HepG2 (cell line): Measurements from ENCODE around the gene IPO13. TPM values are rescaled to one million over a fixed set of nuclear protein-coding genes. Genes with fewer than 3 reads are reported as not detected.

Source experiments
- ATAC-seq: fragments of 200-7000 bp; cut with Tn5 transposase; 3 replicates; pipeline ENCODE4 v1.9.1; 2020; ENCODE audit warnings: mild to moderate bottlenecking, moderate library complexity
- BruUV-seq: library from RNA; stranded (reverse); fragments of 400-500 nt; replicated peaks from 2 replicates; lab custom pipeline; 2021; lab: Mats Ljungman, UMichigan
- CTCF ChIA-PET: fragments of 300-600 bp; formaldehyde crosslinking; extraction: SDS; loops from one replicate; lab custom pipeline; 2021; ENCODE audit warnings: low total read pairs, inconsistent platforms, low intra/inter-chr PET ratio; lab: Yijun Ruan, JAX
- POLR2A ChIA-PET: fragments of 350-600 bp; sonication (Branson Sonifier 250); formaldehyde crosslinking; loops from one replicate; lab custom pipeline; 2020; ENCODE audit warnings: antibody characterized with exemption, inconsistent platforms; lab: Yijun Ruan, JAX
- DNase-seq: peaks from one replicate; pipeline ENCODE4 v3.0.0-alpha.2; 2015; ENCODE audit warnings: low spot score
- FAIRE-seq: peaks from 3 replicates; lab custom pipeline; 2011; peaks lifted over from hg19 to GRCh38; lab: Jason Lieb, UNC
- H2AFZ ChIP-seq: one replicate; pipeline ENCODE4 v1.6.1; 2011; ENCODE audit warnings: low read length, inconsistent platforms
- H3K27ac ChIP-seq: fragments of 300-600 bp; 3 replicates; pipeline ENCODE4 v1.8.0; 2011; ENCODE audit warnings: mixed run types, mild to moderate bottlenecking, mixed read lengths, low read length, inconsistent platforms; ENCODE audit not compliant: insufficient read depth; ENCODE audit errors: extremely low read length
- H3K27me3 ChIP-seq, 2 experiments: fragments of 200-600 bp in 1 of 2; 2 replicates in 1 of 2; 3 replicates in 1 of 2; pipeline versions ENCODE4 v1.6.0 to v1.8.0; 2011; ENCODE audit warnings: low read length in 2 of 2, mild to moderate bottlenecking in 2 of 2, moderate library complexity in 2 of 2, inconsistent platforms in 1 of 2; ENCODE audit not compliant: insufficient read depth in 2 of 2, control insufficient read depth in 1 of 2
- H3K36me3 ChIP-seq, 2 experiments: fragments of 200-600 bp in 1 of 2; replicated peaks in 1 of 2; 2 replicates in 1 of 2; 3 replicates in 1 of 2; pipeline versions ENCODE4 v1.5.1 to v1.8.0; 2011; ENCODE audit warnings: low read length in 2 of 2, inconsistent platforms in 1 of 2; ENCODE audit not compliant: insufficient read depth in 2 of 2, control insufficient read depth in 1 of 2
- H3K4me1 ChIP-seq: 2 replicates; pipeline ENCODE4 v1.5.1; 2012; ENCODE audit warnings: low read length, inconsistent platforms; ENCODE audit not compliant: insufficient read depth
- H3K4me2 ChIP-seq: 2 replicates; pipeline ENCODE4 v1.6.0; 2011; ENCODE audit warnings: low read depth, low read length, inconsistent platforms
- H3K4me3 ChIP-seq, 3 experiments: fragments of 200-600 bp in 1 of 3; sonication (generic), shearing (Covaris generic) in 1 of 3; replicated peaks in 1 of 3; 2 replicates each; pipeline ENCODE4 v1.5.1; 2011 to 2016; ENCODE audit warnings: low read length in 3 of 3, inconsistent platforms in 2 of 3, low read depth in 2 of 3, mild to moderate bottlenecking in 2 of 3, control low read depth in 1 of 3, mixed read lengths in 1 of 3; ENCODE audit not compliant: insufficient read depth in 1 of 3
- H3K79me2 ChIP-seq: one replicate; pipeline ENCODE4 v1.6.1; 2011; ENCODE audit warnings: low read length, inconsistent platforms; ENCODE audit not compliant: insufficient read depth
- H3K9ac ChIP-seq: 2 replicates; pipeline ENCODE4 v1.6.0; 2011; ENCODE audit warnings: mild to moderate bottlenecking, low read depth, low read length, inconsistent platforms; ENCODE audit not compliant: insufficient read depth
- H3K9me3 ChIP-seq: 2 replicates; pipeline ENCODE4 v1.5.1; 2012; ENCODE audit warnings: mild to moderate bottlenecking, low read length
- H4K20me1 ChIP-seq: 2 replicates; pipeline ENCODE4 v1.6.0; 2011; ENCODE audit warnings: inconsistent platforms, mild to moderate bottlenecking, low read length, moderate library complexity; ENCODE audit not compliant: insufficient read depth
- HIVEP1 ChIP-seq: sonication (generic); formaldehyde crosslinking; IDR thresholded peaks from 2 replicates; pipeline ENCODE4 v1.4.0; 2020; ENCODE audit warnings: mild to moderate bottlenecking, missing genetic modification reagents
- HOXA3 ChIP-seq: sonication (generic); formaldehyde crosslinking; IDR thresholded peaks from 2 replicates; pipeline ENCODE4 v1.5.0; 2020; ENCODE audit warnings: missing genetic modification reagents
- NR2F6 ChIP-seq, 2 experiments: IDR thresholded peaks; 2 replicates each; pipeline ENCODE4 v1.6.1; 2016; ENCODE audit warnings: antibody characterized with exemption in 1 of 2, mild to moderate bottlenecking in 1 of 2
- RFX3 ChIP-seq: IDR thresholded peaks from 2 replicates; pipeline ENCODE4 v1.6.1; 2016; ENCODE audit warnings: missing biosample characterization, missing genetic modification reagents
- SSRP1 ChIP-seq: IDR thresholded peaks from 2 replicates; pipeline ENCODE4 v1.6.1; 2016; ENCODE audit warnings: control low read depth
- TSC22D2 ChIP-seq: sonication (generic); formaldehyde crosslinking; IDR thresholded peaks from 2 replicates; pipeline ENCODE4 v1.5.1; 2020; ENCODE audit warnings: missing genetic modification reagents, mild to moderate bottlenecking, borderline replicate concordance
- ZBTB3 ChIP-seq: sonication (generic); formaldehyde crosslinking; IDR thresholded peaks from 2 replicates; pipeline ENCODE4 v1.4.0; 2020; ENCODE audit warnings: low read depth, mild to moderate bottlenecking, moderate library complexity, missing genetic modification reagents, borderline replicate concordance
- ZC3H13 ChIP-seq: sonication (generic); formaldehyde crosslinking; IDR thresholded peaks from 2 replicates; pipeline ENCODE4 v1.8.1; 2023; ENCODE audit warnings: mild to moderate bottlenecking, missing genetic modification reagents, moderate library complexity
- ZNF414 ChIP-seq: sonication (generic); formaldehyde crosslinking; IDR thresholded peaks from 2 replicates; pipeline ENCODE4 v1.5.0; 2020; ENCODE audit warnings: missing genetic modification reagents
- ZNF441 ChIP-seq: sonication (generic); formaldehyde crosslinking; IDR thresholded peaks from 2 replicates; pipeline ENCODE4 v1.7.0; 2021; ENCODE audit warnings: missing genetic modification reagents, borderline replicate concordance
- ZNF484 ChIP-seq: sonication (generic); formaldehyde crosslinking; IDR thresholded peaks from 2 replicates; pipeline ENCODE4 v1.5.1; 2020; ENCODE audit warnings: mild to moderate bottlenecking, low read depth, missing genetic modification reagents, borderline replicate concordance
- WGBS: methylation state at CpG from one replicate; pipeline ENCODE4 v1.1.6; 2017; ENCODE audit warnings: low lambda C conversion rate; 5-methylcytosine and 5-hydroxymethylcytosine counted together
- in situ Hi-C: cut with HindIII; loops from 2 replicates; pipeline ENCODE4 v1.10.0; 2017; ENCODE audit warnings: low pct_unique_long_range_greater_than_20kb; ENCODE audit not compliant: extremely low pct_ligation_motif_present
- intact Hi-C: fragments of 100-400 bp; cut with micrococcal nuclease; formaldehyde crosslinking; loops from one replicate; pipeline ENCODE4 v1.10.0; 2022; ENCODE audit not compliant: unreplicated experiment
- polyA plus RNA-seq, 8 experiments: library from polyadenylated mRNA; depleted of rRNA in 3 of 8; stranded (reverse) in 7 of 8; unstranded in 1 of 8; fragments of >200 nt; fragmentation: Illumina TruSeq in 4 of 8; extraction: Trizol in 4 of 8; gene quantifications; 2 replicates each; pipeline versions ENCODE4 v1.2.1 to v1.2.3, GENCODE V29; 2011 to 2016; ENCODE audit warnings: low read depth in 4 of 8, missing spikeins in 1 of 8, mixed read lengths in 1 of 8; ENCODE audit not compliant: insufficient read depth in 1 of 8
- total RNA-seq, 5 experiments: library from RNA; depleted of rRNA; stranded (reverse); fragments of >200 nt; fragmentation: Illumina TruSeq; extraction: Trizol; gene quantifications; 2 replicates each; pipeline ENCODE4 v1.2.3, GENCODE V29; 2016; ENCODE audit warnings: low read depth in 1 of 5
- TF ChIP-seq, protein P1 (sequence below): sonication (generic); formaldehyde crosslinking; IDR thresholded peaks from 2 replicates; pipeline ENCODE4 v1.5.1; 2020; ENCODE audit warnings: mild to moderate bottlenecking, moderate library complexity, missing genetic modification reagents
- TF ChIP-seq, protein P2 (sequence below): sonication (generic); formaldehyde crosslinking; conservative IDR thresholded peaks from 2 replicates; pipeline ENCODE4 v1.4.0; 2020; ENCODE audit warnings: mild to moderate bottlenecking, missing genetic modification reagents, moderate library complexity

Gene IPO13
- total and polyA plus RNA-seq, 2 of the 13 experiments (the other 11 are each of a cell fraction or from before 2014, with no cell fraction given) = 12.9 to 15.6 TPM

GRCh38 chr1:43968348-43968948, 21.7 kb downstream of the IPO13 start (continued):
- TF ChIP-seq RFX3 (CRISPR knock-in tag) = no peak
- TF ChIP-seq TSC22D2 (CRISPR knock-in tag) = 0 out of 2 replicates have a peak, but pooled peaks have one; percentile 51
- TF ChIP-seq NR2F6 (IDR thresholded peaks at IDR 0.05) = no peak
- TF ChIP-seq NR2F6 (CRISPR knock-in tag; IDR thresholded peaks at IDR 0.05) = peak; percentile 34; the same call in 1 of the 2 replicates
- TF ChIP-seq, all 625 proteins: peak for 24

DNA sequence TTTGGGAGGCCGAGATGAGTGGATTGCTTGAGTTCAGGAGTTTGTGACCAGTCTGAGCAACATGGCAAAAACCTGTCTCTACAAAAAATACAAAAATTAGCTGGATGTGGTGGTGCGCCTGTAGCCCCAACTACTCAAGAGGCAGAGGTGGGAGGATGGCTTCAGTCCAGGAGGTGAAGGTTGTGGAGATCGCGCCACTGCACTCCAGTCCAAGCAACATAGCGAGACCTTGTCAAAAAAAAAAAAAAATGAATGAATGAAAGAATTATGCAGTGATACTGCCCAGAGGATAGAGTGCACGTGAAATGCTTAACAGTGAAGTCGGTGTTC, 22.6 kb downstream of the IPO13 start:
- WGBS = 64% methylated on average over 7 of the region's 7 CpGs
- H2AFZ ChIP-seq = no peak overlapping the region

More for the DNA sequence above, 22.6 kb downstream of the IPO13 start:
- H3K9ac ChIP-seq = no peak overlapping the region
- H3K36me3 ChIP-seq = peaks cover 0 to 3% of the 10 kb centered on the region in 2 experiments; a peak in 2 of 5 replicates
- peaks cover 22% of the 10 kb centered on the region for H3K4me1 ChIP-seq
- no peak overlapping the region for H3K27ac ChIP-seq
- no peaks in the 10 kb centered on the region for H3K9me3 ChIP-seq
- no peaks in the 10 kb centered on the region for H4K20me1 ChIP-seq
- no peaks in the 10 kb centered on the region for H3K27me3 ChIP-seq
- H3K79me2 ChIP-seq = peaks cover 11% of the 10 kb centered on the region
- POLR2A ChIA-PET = interaction anchor here (0.9 to 1.9 kb wide), 9 partner anchors 9 to 61 kb away, joined by 3 to 10 read pairs (median 5); partner anchors contain the start of genes B4GALT2, IPO13 and SLC6A9
- FAIRE-seq (no peak), DNase-seq (no peak)
- in situ Hi-C loops = no loop called here
- TF ChIP-seq ZNF484 (no peak), SSRP1 (CRISPR knock-in tag) (no peak), ZBTB3 (no peak), HIVEP1 (CRISPR knock-in tag) (no peak), ZNF441 (CRISPR knock-in tag) (peak; percentile 84), ZNF414 (CRISPR knock-in tag) (0 out of 2 replicates have a peak, but pooled peaks have one; percentile 34), ZC3H13 (CRISPR knock-in tag) (0 out of 2 replicates have a peak, but pooled peaks have one; percentile 42), HOXA3 (CRISPR knock-in tag) (no peak)
- TF ChIP-seq, protein P1, sequence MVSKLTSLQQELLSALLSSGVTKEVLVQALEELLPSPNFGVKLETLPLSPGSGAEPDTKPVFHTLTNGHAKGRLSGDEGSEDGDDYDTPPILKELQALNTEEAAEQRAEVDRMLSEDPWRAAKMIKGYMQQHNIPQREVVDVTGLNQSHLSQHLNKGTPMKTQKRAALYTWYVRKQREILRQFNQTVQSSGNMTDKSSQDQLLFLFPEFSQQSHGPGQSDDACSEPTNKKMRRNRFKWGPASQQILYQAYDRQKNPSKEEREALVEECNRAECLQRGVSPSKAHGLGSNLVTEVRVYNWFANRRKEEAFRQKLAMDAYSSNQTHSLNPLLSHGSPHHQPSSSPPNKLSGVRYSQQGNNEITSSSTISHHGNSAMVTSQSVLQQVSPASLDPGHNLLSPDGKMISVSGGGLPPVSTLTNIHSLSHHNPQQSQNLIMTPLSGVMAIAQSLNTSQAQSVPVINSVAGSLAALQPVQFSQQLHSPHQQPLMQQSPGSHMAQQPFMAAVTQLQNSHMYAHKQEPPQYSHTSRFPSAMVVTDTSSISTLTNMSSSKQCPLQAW (CRISPR knock-in tag) = 0 out of 2 replicates have a peak, but pooled peaks have one; percentile 21
- TF ChIP-seq, protein P2, sequence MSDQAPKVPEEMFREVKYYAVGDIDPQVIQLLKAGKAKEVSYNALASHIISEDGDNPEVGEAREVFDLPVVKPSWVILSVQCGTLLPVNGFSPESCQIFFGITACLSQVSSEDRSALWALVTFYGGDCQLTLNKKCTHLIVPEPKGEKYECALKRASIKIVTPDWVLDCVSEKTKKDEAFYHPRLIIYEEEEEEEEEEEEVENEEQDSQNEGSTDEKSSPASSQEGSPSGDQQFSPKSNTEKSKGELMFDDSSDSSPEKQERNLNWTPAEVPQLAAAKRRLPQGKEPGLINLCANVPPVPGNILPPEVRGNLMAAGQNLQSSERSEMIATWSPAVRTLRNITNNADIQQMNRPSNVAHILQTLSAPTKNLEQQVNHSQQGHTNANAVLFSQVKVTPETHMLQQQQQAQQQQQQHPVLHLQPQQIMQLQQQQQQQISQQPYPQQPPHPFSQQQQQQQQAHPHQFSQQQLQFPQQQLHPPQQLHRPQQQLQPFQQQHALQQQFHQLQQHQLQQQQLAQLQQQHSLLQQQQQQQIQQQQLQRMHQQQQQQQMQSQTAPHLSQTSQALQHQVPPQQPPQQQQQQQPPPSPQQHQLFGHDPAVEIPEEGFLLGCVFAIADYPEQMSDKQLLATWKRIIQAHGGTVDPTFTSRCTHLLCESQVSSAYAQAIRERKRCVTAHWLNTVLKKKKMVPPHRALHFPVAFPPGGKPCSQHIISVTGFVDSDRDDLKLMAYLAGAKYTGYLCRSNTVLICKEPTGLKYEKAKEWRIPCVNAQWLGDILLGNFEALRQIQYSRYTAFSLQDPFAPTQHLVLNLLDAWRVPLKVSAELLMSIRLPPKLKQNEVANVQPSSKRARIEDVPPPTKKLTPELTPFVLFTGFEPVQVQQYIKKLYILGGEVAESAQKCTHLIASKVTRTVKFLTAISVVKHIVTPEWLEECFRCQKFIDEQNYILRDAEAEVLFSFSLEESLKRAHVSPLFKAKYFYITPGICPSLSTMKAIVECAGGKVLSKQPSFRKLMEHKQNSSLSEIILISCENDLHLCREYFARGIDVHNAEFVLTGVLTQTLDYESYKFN (CRISPR knock-in tag) = no peak
- TF ChIP-seq, all 625 proteins: peak for 4
- Histone ChIP-seq H3K4me3 (peak overlapping the region; percentile 11 to 18 (median 14); a peak in 1 of 6 replicates), H3K4me2 (peak overlapping the region; percentile 70)
- no TSS peak for BruUV-seq
- CTCF ChIA-PET = no interaction called here
- intact Hi-C loops = loop anchor here (1.0 kb wide), 1 partner anchor 22 kb away; no protein-coding TSS in a partner anchor
- no peak for ATAC-seq
